SK-N-SH (cell line): ENCODE results near the gene GPRIN3. TPM values are rescaled to one million over a fixed set of nuclear protein-coding genes. Genes with fewer than 3 reads are reported as not detected.

ENCODE experiments used
- CTCF ChIA-PET: fragments of 300-600, 350-600 bp; formaldehyde crosslinking; extraction: SDS; loops from one replicate; lab custom pipeline; 2021; lab: Yijun Ruan, JAX
- POLR2A ChIA-PET: fragments of 350-600 bp; sonication (Branson Sonifier 250); formaldehyde crosslinking; extraction: SDS; loops from one replicate; lab custom pipeline; 2020; ENCODE audit warnings: antibody characterized with exemption, inconsistent platforms; lab: Yijun Ruan, JAX
- DNase-seq: peaks from one replicate; pipeline ENCODE4 v3.0.0; 2012
- H2AFZ ChIP-seq: fragments of 200-600 bp; sonication (generic); 2 replicates; pipeline ENCODE4 v1.8.1; 2016; ENCODE audit warnings: antibody characterized with exemption, mild to moderate bottlenecking, low read depth
- H3F3A ChIP-seq: fragments of 200-600 bp; sonication (generic); replicated peaks from 2 replicates; pipeline ENCODE3; 2016; ENCODE audit warnings: antibody characterized with exemption, mild to moderate bottlenecking; ENCODE audit not compliant: insufficient read depth
- H3K27ac ChIP-seq, 2 experiments: fragments of 200-500 bp in 1 of 2; fragments of 200-600 bp in 1 of 2; sonication (Bioruptor generic) in 1 of 2; sonication (generic), shearing (Covaris generic) in 1 of 2; 2 replicates each; pipeline versions ENCODE4 v1.5.1 to v1.6.1; 2014 to 2016; ENCODE audit warnings: low read depth in 2 of 2, inconsistent platforms in 1 of 2, low read length in 1 of 2, mild to moderate bottlenecking in 1 of 2, mixed read lengths in 1 of 2
- H3K27me3 ChIP-seq: fragments of 200-600 bp; sonication (generic), shearing (Covaris generic); 2 replicates; pipeline ENCODE4 v1.6.1; 2016; ENCODE audit warnings: mixed run types; ENCODE audit not compliant: insufficient read depth
- H3K36me3 ChIP-seq, 2 experiments: fragments of 200-500 bp in 1 of 2; fragments of 200-600 bp in 1 of 2; sonication (Bioruptor generic) in 1 of 2; sonication (generic) in 1 of 2; replicated peaks in 1 of 2; 2 replicates each; pipeline versions ENCODE3 to v1.5.1; 2014 to 2016; ENCODE audit warnings: low read length in 1 of 2, mild to moderate bottlenecking in 1 of 2; ENCODE audit not compliant: insufficient read depth in 2 of 2, control insufficient read depth in 1 of 2
- H3K4me1 ChIP-seq, 2 experiments: fragments of 200-500 bp in 1 of 2; fragments of 200-600 bp in 1 of 2; sonication (Bioruptor generic) in 1 of 2; sonication (generic), shearing (Covaris generic) in 1 of 2; 2 replicates each; pipeline versions ENCODE4 v1.5.1 to v1.6.1; 2014 to 2016; ENCODE audit warnings: low read depth in 1 of 2, low read length in 1 of 2, mixed run types in 1 of 2; ENCODE audit not compliant: insufficient read depth in 2 of 2, control insufficient read depth in 1 of 2
- H3K4me2 ChIP-seq: fragments of 200-600 bp; sonication (generic), shearing (Covaris generic); 2 replicates; pipeline ENCODE4 v1.6.1; 2017; ENCODE audit warnings: mixed run types
- H3K4me3 ChIP-seq, 2 experiments: fragments of 200-500 bp in 1 of 2; fragments of 200-600 bp in 1 of 2; sonication (Bioruptor generic) in 1 of 2; sonication (generic), shearing (Covaris generic) in 1 of 2; 2 replicates each; pipeline versions ENCODE4 v1.5.1 to v1.8.1; 2014 to 2016; ENCODE audit warnings: low read depth in 2 of 2, inconsistent platforms in 1 of 2, low read length in 1 of 2, mild to moderate bottlenecking in 1 of 2, mixed read lengths in 1 of 2, moderate library complexity in 1 of 2
- H3K79me2 ChIP-seq: fragments of 200-600 bp; sonication (generic); 2 replicates; pipeline ENCODE4 v1.8.1; 2017; ENCODE audit warnings: mild to moderate bottlenecking; ENCODE audit not compliant: insufficient read depth
- H3K9ac ChIP-seq: fragments of 200-600 bp; sonication (generic); 2 replicates; pipeline ENCODE4 v1.6.1; 2017; ENCODE audit warnings: mixed run types
- H3K9me2 ChIP-seq: fragments of 200-600 bp; sonication (generic); 2 replicates; pipeline ENCODE4 v1.6.1; 2017; ENCODE audit warnings: mixed run types
- H3K9me3 ChIP-seq: fragments of 200-600 bp; sonication (generic); 2 replicates; pipeline ENCODE4 v1.6.1; 2017; ENCODE audit warnings: mixed run types, mild to moderate bottlenecking, moderate library complexity
- H4K20me1 ChIP-seq: fragments of 200-600 bp; sonication (generic); 2 replicates; pipeline ENCODE4 v1.6.1; 2017; ENCODE audit warnings: mild to moderate bottlenecking, mixed run types; ENCODE audit not compliant: insufficient read depth
- CHD2 ChIP-seq: fragments of 150-350 bp; IDR thresholded peaks from 2 replicates; pipeline ENCODE4 v1.6.1; 2018; ENCODE audit warnings: low read length; ENCODE audit not compliant: partially characterized antibody
- ELF1 ChIP-seq: IDR thresholded peaks from 2 replicates; pipeline ENCODE4 v1.4.0; 2012
- EZH2phosphoT487 ChIP-seq: fragments of 200-600 bp; sonication (generic); IDR thresholded peaks from 2 replicates; pipeline ENCODE4 v1.6.1; 2017; ENCODE audit warnings: low read depth, mixed run types, mild to moderate bottlenecking, antibody characterized with exemption, moderate library complexity, borderline replicate concordance
- FOSL2 ChIP-seq: IDR thresholded peaks from 2 replicates; pipeline ENCODE4 v1.4.0; 2012; ENCODE audit warnings: low read depth, mild to moderate bottlenecking, moderate library complexity, borderline replicate concordance
- FOXJ3 ChIP-seq: sonication (generic); formaldehyde crosslinking; IDR thresholded peaks from 2 replicates; pipeline ENCODE4 v1.5.1; 2020; ENCODE audit warnings: mild to moderate bottlenecking, missing genetic modification reagents
- FOXM1 ChIP-seq: IDR thresholded peaks from 2 replicates; pipeline ENCODE4 v1.4.0; 2012; ENCODE audit warnings: low read depth, mild to moderate bottlenecking
- GATA2 ChIP-seq: sonication (generic); formaldehyde crosslinking; IDR thresholded peaks from 2 replicates; pipeline ENCODE4 v1.5.0; 2020; ENCODE audit warnings: mild to moderate bottlenecking, missing genetic modification reagents
- JUND ChIP-seq: IDR thresholded peaks from 2 replicates; pipeline ENCODE4 v1.4.0; 2012
- MXI1 ChIP-seq: IDR thresholded peaks from 2 replicates; pipeline ENCODE4 v1.6.1; 2012; ENCODE audit warnings: mild to moderate bottlenecking, low read depth, low read length, improper control_type of control experiment
- NFIC ChIP-seq: IDR thresholded peaks from 2 replicates; pipeline ENCODE4 v1.4.0; 2012; ENCODE audit warnings: borderline replicate concordance
- NRF1 ChIP-seq: IDR thresholded peaks from 2 replicates; pipeline ENCODE4 v1.6.1; 2012; ENCODE audit warnings: low read depth, mild to moderate bottlenecking, low read length
- RCOR1 ChIP-seq: fragments of 150-350 bp; IDR thresholded peaks from 2 replicates; pipeline ENCODE4 v1.6.1; 2017; ENCODE audit warnings: antibody characterized with exemption, low read length
- RFX5 ChIP-seq: IDR thresholded peaks from 2 replicates; pipeline ENCODE4 v1.6.1; 2012; ENCODE audit warnings: mild to moderate bottlenecking, improper control_type of control experiment, low read length
- SMC3 ChIP-seq: IDR thresholded peaks from 2 replicates; pipeline ENCODE4 v1.6.1; 2012; ENCODE audit warnings: low read depth, low read length, improper control_type of control experiment
- TEAD4 ChIP-seq: IDR thresholded peaks from 2 replicates; pipeline ENCODE4 v1.4.0; 2012; ENCODE audit warnings: mild to moderate bottlenecking, borderline replicate concordance; ENCODE audit not compliant: insufficient read depth
- YY1 ChIP-seq: IDR thresholded peaks from 2 replicates; pipeline ENCODE4 v1.4.0; 2012; ENCODE audit warnings: low read depth, mild to moderate bottlenecking
- WGBS: methylation state at CpG from one replicate; pipeline ENCODE4 v1.1.6; 2017; ENCODE audit warnings: low lambda C conversion rate; 5-methylcytosine and 5-hydroxymethylcytosine counted together
- polyA plus RNA-seq, 3 experiments: library from polyadenylated mRNA; depleted of rRNA; stranded (reverse); fragments of >200 nt; gene quantifications; 2 replicates each; pipeline ENCODE4 v1.2.3, GENCODE V29; 2012
- TF ChIP-seq, protein P1 (sequence below): fragments of 200-600 bp; sonication (generic); IDR thresholded peaks from 2 replicates; pipeline ENCODE4 v1.6.1; 2017; ENCODE audit warnings: antibody characterized with exemption, mild to moderate bottlenecking, moderate library complexity
- TF ChIP-seq, protein P2 (sequence below): IDR thresholded peaks from 2 replicates; pipeline ENCODE4 v1.4.0; 2012; ENCODE audit warnings: low read depth, borderline replicate concordance
- TF ChIP-seq, protein P3 (sequence below): fragments of 150-350 bp; IDR thresholded peaks from 2 replicates; pipeline ENCODE4 v1.6.1; 2016; ENCODE audit warnings: mild to moderate bottlenecking, low read depth, low read length
- TF ChIP-seq, protein P4 (sequence below): IDR thresholded peaks from 2 replicates; pipeline ENCODE4 v1.6.1; 2012; ENCODE audit warnings: mild to moderate bottlenecking, low read depth, low read length, moderate library complexity

The GPRIN3 gene
- polyA plus RNA-seq, 1 of the 3 experiments (the other 2 are of a cell fraction): not detected

DNA sequence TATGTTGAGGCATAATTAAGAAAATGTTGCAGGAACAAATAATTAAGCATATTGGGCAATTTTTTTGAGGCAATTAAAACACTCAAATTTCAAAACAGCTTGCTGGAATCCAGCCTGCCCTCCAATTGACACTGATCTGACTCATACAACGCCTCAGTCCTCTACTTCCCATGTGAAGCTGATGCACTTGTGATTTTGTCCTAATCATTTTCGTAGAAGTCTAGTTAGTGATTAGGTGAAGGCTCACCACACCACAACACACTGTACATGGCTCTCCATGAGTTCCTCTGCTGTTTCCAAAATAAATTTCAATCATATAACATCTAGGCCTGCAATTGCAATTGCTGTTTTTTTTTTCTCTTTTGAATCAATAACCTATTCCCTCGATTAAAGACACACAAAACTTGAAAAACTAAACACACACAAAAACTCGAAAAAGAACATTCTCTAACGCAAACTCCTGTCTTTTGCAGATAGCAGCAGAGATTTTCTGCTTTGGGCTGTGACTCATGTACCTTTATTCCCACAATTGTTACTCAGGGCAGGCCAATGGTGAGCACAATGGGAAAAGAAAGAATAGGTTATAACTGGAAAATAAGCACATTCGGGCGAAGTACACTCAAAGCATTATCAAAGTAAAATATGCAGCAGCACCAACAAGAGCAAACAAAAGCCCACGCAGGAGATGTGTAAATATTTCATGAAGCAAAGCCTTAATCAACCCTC, 1.7 kb downstream of the GPRIN3 start:
- H3K27me3 ChIP-seq: peaks cover 7% of the 10 kb centered on the region; the same call in 1 of the 2 replicates
- no peaks in the 10 kb centered on the region for H3K9me3 ChIP-seq
- POLR2A ChIA-PET: no interaction called here
- H3K4me2 ChIP-seq: no peak overlapping the region
- CTCF ChIA-PET: no interaction called here
- no peak for DNase-seq
- H2AFZ ChIP-seq: no peak overlapping the region
- TF ChIP-seq FOXJ3 (CRISPR knock-in tag): no peak
- no peak for TF ChIP-seq FOXM1
- TF ChIP-seq TEAD4: no peak
- TF ChIP-seq, protein P1, sequence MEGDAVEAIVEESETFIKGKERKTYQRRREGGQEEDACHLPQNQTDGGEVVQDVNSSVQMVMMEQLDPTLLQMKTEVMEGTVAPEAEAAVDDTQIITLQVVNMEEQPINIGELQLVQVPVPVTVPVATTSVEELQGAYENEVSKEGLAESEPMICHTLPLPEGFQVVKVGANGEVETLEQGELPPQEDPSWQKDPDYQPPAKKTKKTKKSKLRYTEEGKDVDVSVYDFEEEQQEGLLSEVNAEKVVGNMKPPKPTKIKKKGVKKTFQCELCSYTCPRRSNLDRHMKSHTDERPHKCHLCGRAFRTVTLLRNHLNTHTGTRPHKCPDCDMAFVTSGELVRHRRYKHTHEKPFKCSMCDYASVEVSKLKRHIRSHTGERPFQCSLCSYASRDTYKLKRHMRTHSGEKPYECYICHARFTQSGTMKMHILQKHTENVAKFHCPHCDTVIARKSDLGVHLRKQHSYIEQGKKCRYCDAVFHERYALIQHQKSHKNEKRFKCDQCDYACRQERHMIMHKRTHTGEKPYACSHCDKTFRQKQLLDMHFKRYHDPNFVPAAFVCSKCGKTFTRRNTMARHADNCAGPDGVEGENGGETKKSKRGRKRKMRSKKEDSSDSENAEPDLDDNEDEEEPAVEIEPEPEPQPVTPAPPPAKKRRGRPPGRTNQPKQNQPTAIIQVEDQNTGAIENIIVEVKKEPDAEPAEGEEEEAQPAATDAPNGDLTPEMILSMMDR: no peak
- TF ChIP-seq ELF1: no peak
- TF ChIP-seq, protein P2, sequence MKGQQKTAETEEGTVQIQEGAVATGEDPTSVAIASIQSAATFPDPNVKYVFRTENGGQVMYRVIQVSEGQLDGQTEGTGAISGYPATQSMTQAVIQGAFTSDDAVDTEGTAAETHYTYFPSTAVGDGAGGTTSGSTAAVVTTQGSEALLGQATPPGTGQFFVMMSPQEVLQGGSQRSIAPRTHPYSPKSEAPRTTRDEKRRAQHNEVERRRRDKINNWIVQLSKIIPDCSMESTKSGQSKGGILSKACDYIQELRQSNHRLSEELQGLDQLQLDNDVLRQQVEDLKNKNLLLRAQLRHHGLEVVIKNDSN: no peak
- TF ChIP-seq MXI1: no peak
- no peak for TF ChIP-seq CHD2
- TF ChIP-seq JUND: no peak
- TF ChIP-seq SMC3: no peak
- no peak for TF ChIP-seq NFIC
- TF ChIP-seq, protein P3, sequence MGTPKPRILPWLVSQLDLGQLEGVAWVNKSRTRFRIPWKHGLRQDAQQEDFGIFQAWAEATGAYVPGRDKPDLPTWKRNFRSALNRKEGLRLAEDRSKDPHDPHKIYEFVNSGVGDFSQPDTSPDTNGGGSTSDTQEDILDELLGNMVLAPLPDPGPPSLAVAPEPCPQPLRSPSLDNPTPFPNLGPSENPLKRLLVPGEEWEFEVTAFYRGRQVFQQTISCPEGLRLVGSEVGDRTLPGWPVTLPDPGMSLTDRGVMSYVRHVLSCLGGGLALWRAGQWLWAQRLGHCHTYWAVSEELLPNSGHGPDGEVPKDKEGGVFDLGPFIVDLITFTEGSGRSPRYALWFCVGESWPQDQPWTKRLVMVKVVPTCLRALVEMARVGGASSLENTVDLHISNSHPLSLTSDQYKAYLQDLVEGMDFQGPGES: no peak
- no peak for TF ChIP-seq RCOR1
- TF ChIP-seq GATA2 (CRISPR knock-in tag): no peak
- TF ChIP-seq RFX5: no peak
- TF ChIP-seq FOSL2: no peak
- TF ChIP-seq EZH2phosphoT487: no peak
- no peak for TF ChIP-seq NRF1
- TF ChIP-seq YY1: no peak
- TF ChIP-seq, protein P4, sequence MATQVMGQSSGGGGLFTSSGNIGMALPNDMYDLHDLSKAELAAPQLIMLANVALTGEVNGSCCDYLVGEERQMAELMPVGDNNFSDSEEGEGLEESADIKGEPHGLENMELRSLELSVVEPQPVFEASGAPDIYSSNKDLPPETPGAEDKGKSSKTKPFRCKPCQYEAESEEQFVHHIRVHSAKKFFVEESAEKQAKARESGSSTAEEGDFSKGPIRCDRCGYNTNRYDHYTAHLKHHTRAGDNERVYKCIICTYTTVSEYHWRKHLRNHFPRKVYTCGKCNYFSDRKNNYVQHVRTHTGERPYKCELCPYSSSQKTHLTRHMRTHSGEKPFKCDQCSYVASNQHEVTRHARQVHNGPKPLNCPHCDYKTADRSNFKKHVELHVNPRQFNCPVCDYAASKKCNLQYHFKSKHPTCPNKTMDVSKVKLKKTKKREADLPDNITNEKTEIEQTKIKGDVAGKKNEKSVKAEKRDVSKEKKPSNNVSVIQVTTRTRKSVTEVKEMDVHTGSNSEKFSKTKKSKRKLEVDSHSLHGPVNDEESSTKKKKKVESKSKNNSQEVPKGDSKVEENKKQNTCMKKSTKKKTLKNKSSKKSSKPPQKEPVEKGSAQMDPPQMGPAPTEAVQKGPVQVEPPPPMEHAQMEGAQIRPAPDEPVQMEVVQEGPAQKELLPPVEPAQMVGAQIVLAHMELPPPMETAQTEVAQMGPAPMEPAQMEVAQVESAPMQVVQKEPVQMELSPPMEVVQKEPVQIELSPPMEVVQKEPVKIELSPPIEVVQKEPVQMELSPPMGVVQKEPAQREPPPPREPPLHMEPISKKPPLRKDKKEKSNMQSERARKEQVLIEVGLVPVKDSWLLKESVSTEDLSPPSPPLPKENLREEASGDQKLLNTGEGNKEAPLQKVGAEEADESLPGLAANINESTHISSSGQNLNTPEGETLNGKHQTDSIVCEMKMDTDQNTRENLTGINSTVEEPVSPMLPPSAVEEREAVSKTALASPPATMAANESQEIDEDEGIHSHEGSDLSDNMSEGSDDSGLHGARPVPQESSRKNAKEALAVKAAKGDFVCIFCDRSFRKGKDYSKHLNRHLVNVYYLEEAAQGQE: no peak
- H3K9me2 ChIP-seq: no peaks in the 10 kb centered on the region
- no peak overlapping the region for H3K27ac ChIP-seq
- no peak overlapping the region for H3K4me3 ChIP-seq
- no peak overlapping the region for H3K9ac ChIP-seq
- no peaks in the 10 kb centered on the region for H4K20me1 ChIP-seq
- no peaks in the 10 kb centered on the region for H3F3A ChIP-seq
- peaks cover 0 to 7% of the 10 kb centered on the region in 2 experiments; a peak in 1 of 4 replicates for H3K4me1 ChIP-seq
- no peaks in the 10 kb centered on the region for H3K36me3 ChIP-seq
- WGBS: 66% methylated on average over 8 of the region's 8 CpGs
- no peaks in the 10 kb centered on the region for H3K79me2 ChIP-seq
